ACC112 (cell line): ENCODE measurements around the gene NECTIN2.

ENCODE experiments used
- H2AFZ ChIP-seq: fragments of 200-600 bp; sonication (generic); one replicate; pipeline ENCODE4 v1.6.0; 2017; ENCODE audit warnings: antibody characterized with exemption, low read length; ENCODE audit not compliant: unreplicated experiment
- H3K27ac ChIP-seq: fragments of 200-600 bp; sonication (generic); 2 replicates; pipeline ENCODE4 v1.5.1; 2014; ENCODE audit warnings: low read depth, mild to moderate bottlenecking, antibody characterized with exemption, low read length, moderate library complexity
- H3K27me3 ChIP-seq: fragments of 200-600 bp; sonication (generic); 2 replicates; pipeline ENCODE4 v1.6.1; 2014; ENCODE audit warnings: mild to moderate bottlenecking, antibody characterized with exemption, low read length, moderate library complexity, mixed read lengths; ENCODE audit not compliant: insufficient read depth
- H3K36me3 ChIP-seq: fragments of 200-600 bp; sonication (generic); 2 replicates; pipeline ENCODE4 v1.6.1; 2016; ENCODE audit warnings: mild to moderate bottlenecking, antibody characterized with exemption, low read length, moderate library complexity, mixed read lengths; ENCODE audit not compliant: insufficient read depth
- H3K4me1 ChIP-seq: fragments of 200-600 bp; sonication (generic); one replicate; pipeline ENCODE4 v1.6.1; 2016; ENCODE audit warnings: low read length, mixed read lengths; ENCODE audit not compliant: insufficient read depth, unreplicated experiment, control insufficient read depth
- H3K4me3 ChIP-seq: fragments of 200-600 bp; sonication (generic); 2 replicates; pipeline ENCODE4 v1.5.1; 2014; ENCODE audit warnings: mild to moderate bottlenecking, low read depth, low read length
- H3K79me2 ChIP-seq: fragments of 200-600 bp; sonication (generic); one replicate; pipeline ENCODE4 v1.6.0; 2016; ENCODE audit warnings: low read length; ENCODE audit not compliant: control insufficient read depth, unreplicated experiment, insufficient read depth

NECTIN2 gene

DNA sequence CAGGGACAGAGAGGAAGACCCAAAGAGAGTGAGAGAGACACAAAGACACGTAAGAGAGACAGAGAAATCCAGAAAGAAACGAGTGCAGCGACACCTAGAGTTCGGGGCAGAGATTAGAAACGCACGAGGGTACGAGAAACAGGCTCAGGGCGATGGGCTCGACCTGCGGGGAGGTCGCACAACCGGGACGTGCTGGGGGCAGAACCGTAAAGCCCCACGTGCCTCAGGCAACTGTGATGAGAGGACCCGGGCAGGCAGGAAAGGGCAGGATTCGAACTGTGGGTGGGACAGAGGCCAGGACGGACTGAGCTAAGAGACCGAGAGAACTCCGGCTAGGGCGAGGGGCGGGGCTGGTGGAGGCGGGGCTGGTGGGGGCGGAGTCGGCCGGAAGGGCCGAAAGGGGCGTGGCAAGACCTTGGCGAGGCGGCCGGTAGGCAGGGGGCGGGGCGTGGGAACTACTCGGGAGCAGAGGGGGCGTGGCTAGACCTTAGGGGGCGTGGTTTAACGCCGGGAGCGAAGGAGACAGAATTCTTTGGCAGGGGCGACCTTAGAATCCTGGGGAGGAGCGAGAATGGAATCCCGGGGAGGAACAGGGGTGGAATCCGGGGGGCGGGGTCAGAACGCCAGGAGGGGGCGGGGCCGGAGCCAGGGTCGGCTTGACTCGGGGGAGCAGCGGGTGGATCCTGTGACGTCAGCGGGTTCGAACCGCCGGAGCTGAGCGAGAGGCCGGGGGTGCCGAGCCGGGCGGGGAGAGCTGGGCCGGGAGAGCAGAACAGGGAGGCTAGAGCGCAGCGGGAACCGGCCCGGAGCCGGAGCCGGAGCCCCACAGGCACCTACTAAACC lies at the start of gene NECTIN2:
TSS of gene NECTIN2 (plus strand) at position 686 of the 843 bp plus-strand sequence. CDS start 229 bp downstream, outside the sequence.
- H3K79me2 ChIP-seq = peaks cover 36% of the 10 kb centered on the region
- peak within 1 kb of the TSS; percentile 91 for H3K4me3 ChIP-seq
- H3K27me3 ChIP-seq = no peaks in the 10 kb centered on the region
- H3K36me3 ChIP-seq = no peaks in the 10 kb centered on the region
- H3K27ac ChIP-seq = peak within 1 kb of the TSS; percentile 68
- peak within 1 kb of the TSS; percentile 71 for H2AFZ ChIP-seq
- peaks cover 8% of the 10 kb centered on the region for H3K4me1 ChIP-seq

DNA sequence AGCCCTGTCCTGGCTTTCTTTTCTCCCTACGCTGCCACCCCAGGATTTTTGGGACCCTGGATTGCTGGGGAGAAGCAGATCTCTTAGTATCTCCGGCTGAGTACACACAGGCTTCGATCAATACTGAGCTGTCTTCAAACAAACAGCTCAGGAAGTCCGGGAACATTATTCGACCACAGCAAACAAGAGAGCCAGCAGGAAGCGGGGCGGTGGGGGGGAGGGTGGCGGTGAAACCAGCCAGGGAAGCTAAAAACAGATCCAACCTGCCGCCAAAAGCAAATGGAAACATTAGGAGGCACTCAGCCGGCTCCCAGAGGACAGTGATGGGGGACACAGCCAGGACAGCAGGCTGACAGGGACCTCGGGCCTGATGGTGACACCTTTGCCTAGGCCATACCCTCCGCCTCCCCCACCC lies 49.4 kb upstream of the NECTIN2 start:
- Histone ChIP-seq H3K27me3 (no peaks in the 10 kb centered on the region), H3K4me3 (no peak overlapping the region), H3K27ac (no peak overlapping the region), H3K79me2 (no peaks in the 10 kb centered on the region), H3K4me1 (no peaks in the 10 kb centered on the region), H2AFZ (no peak overlapping the region), H3K36me3 (no peaks in the 10 kb centered on the region)

DNA sequence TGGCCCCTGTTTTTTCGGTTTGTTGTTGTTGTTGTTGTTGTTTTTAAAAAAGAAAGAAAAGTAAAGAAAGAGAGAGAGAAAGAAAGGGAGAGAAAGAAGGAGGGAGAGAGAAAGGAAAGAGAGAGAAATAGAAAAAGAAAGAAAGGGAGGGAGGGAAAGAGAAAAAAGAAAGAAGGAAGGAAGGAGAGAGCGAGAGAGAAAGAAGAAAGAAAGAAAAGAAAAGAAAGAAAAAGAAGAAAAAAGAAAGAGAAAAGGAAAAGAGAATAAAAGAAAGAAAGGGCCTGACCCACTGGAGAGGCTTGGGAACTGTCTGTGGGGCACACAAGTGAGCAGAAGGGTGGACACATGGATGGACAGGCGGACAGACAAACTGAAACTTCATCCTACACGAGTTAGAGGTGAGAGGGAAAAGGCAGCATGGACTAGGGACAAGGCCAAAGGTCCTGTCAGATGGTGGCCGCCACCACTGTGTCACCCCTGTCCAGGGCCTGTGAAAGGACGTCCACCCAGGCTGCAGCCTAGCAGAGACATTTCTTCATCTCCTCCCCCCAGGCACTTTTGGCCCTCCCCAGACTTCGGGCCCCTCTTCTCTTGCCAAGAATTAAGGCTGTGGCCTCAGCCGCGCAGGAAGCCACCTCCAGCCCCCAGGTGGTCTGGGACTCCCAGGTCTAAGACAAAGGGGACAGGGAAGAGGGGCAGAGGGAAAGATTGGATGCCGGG lies 46.3 kb upstream of the NECTIN2 start:
- Histone ChIP-seq H3K27ac (no peak overlapping the region), H2AFZ (no peak overlapping the region), H3K79me2 (no peaks in the 10 kb centered on the region), H3K36me3 (no peaks in the 10 kb centered on the region), H3K27me3 (no peaks in the 10 kb centered on the region), H3K4me1 (no peaks in the 10 kb centered on the region), H3K4me3 (no peak overlapping the region)

GRCh38 chr19:44800461-44800860 lies 45.6 kb upstream of the NECTIN2 start:
- Histone ChIP-seq H3K4me1 (no peaks in the 10 kb centered on the region), H3K4me3 (no peak overlapping the region), H2AFZ (no peak overlapping the region), H3K27ac (no peak overlapping the region), H3K27me3 (no peaks in the 10 kb centered on the region), H3K36me3 (no peaks in the 10 kb centered on the region), H3K79me2 (no peaks in the 10 kb centered on the region)

DNA sequence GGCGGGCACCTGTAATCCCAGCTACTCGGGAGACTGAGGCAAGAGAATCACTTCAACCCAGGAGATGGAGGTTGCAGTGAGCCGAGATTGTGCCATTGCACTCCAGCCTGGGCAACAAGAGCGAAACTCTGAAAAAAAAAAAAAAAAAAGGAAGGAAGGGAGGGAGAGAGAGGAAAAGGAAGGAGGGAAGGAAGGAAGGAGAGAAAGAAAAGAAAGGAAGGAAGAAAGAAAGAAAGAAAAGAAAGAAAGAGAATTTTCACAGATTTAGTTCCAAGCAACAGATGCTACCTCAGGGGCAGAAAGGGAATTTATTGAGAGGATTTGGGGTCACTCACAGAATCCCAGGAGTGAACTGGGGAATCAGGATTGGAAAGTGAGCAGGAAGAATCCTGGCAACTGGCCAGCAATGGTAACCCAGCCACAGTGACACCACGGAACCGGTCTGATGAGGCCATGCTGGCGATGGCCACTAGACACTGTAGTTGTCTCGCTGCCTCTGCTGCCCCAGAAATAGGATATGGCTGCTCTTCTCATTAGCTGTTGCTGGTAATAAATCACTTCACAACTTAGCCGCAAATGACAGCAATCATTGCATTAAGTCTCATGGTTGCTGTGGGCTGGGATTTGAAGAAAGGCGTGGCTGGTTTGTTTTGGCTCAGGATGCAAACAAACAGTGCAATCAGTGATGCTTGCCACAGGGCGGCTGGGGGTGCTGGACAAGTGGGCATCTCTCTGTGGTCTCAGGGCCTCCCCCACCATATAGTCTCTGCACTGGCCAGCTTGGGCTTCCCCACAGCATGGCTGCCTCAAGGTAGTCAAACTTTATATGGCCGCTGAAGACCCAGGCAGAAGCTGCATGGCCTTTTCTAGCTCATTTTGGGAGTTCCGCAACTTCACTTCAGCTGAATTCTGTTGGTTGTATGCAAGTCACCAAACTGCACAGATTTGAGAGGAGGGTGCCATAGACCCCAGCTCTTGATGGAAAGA lies 42.4 kb upstream of the NECTIN2 start:
- H3K27ac ChIP-seq = no peak overlapping the region

DNA sequence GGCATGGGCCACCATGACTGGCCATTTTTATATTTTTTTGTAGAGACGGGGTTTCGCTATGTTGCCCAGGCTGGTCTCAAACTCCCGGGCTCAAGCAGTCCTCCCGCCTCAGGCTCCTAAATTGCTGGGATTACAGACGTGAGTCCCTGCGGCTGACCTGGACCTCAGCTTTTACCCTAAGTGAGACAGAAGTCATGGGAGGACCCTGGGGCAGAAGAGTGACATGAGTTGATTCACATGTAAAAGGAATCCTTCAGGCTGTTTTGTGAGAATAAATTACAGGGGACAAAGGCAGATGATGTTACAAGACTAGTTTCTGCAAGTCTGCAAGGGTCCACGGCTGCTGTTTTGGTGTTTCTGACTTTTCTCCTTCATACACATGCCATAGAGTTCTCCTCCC lies 39.8 kb upstream of the NECTIN2 start:
- Histone ChIP-seq H3K4me3 (no peak overlapping the region), H3K79me2 (no peaks in the 10 kb centered on the region), H3K27ac (no peak overlapping the region), H3K36me3 (no peaks in the 10 kb centered on the region), H3K27me3 (no peaks in the 10 kb centered on the region), H3K4me1 (peaks cover 8% of the 10 kb centered on the region), H2AFZ (no peak overlapping the region)

More for the DNA sequence above, 42.4 kb upstream of the NECTIN2 start:
- Histone ChIP-seq H3K79me2 (no peaks in the 10 kb centered on the region), H3K36me3 (no peaks in the 10 kb centered on the region), H3K4me3 (no peak overlapping the region), H3K27me3 (no peaks in the 10 kb centered on the region), H2AFZ (no peak overlapping the region), H3K4me1 (peaks cover 8% of the 10 kb centered on the region)

DNA sequence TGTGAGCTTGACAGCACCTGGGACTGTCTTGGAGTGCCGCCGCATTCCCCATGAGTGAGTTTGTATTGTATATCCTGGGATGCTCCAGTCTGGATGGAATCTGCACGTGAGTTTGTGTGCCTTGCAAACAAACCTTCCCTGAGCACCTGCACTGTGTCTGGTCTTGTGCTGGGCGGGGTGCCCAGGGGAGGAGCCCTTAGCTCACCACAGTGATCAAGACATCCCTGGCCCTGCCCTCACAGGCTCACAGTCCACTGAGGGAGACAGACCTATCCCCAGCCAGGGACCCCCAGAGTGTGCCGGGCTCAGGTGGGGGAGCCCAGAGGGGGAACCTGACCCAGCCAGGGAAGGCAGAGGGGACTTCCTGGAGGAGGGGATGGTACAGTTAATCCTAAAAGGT lies 38.9 kb upstream of the NECTIN2 start:
- Histone ChIP-seq H3K4me3 (no peak overlapping the region), H3K4me1 (peaks cover 8% of the 10 kb centered on the region)

GRCh38 chr19:44807652-44808462 lies 38.2 kb upstream of the NECTIN2 start:
- Histone ChIP-seq H3K27me3 (no peaks in the 10 kb centered on the region), H3K4me3 (no peak overlapping the region), H2AFZ (no peak overlapping the region), H3K79me2 (no peaks in the 10 kb centered on the region), H3K4me1 (peaks cover 8% of the 10 kb centered on the region), H3K36me3 (no peaks in the 10 kb centered on the region), H3K27ac (no peak overlapping the region)

More for the DNA sequence above, 38.9 kb upstream of the NECTIN2 start:
- no peaks in the 10 kb centered on the region for H3K79me2 ChIP-seq
- no peaks in the 10 kb centered on the region for H3K27me3 ChIP-seq
- H3K36me3 ChIP-seq = no peaks in the 10 kb centered on the region
- H3K27ac ChIP-seq = no peak overlapping the region
- H2AFZ ChIP-seq = no peak overlapping the region

DNA sequence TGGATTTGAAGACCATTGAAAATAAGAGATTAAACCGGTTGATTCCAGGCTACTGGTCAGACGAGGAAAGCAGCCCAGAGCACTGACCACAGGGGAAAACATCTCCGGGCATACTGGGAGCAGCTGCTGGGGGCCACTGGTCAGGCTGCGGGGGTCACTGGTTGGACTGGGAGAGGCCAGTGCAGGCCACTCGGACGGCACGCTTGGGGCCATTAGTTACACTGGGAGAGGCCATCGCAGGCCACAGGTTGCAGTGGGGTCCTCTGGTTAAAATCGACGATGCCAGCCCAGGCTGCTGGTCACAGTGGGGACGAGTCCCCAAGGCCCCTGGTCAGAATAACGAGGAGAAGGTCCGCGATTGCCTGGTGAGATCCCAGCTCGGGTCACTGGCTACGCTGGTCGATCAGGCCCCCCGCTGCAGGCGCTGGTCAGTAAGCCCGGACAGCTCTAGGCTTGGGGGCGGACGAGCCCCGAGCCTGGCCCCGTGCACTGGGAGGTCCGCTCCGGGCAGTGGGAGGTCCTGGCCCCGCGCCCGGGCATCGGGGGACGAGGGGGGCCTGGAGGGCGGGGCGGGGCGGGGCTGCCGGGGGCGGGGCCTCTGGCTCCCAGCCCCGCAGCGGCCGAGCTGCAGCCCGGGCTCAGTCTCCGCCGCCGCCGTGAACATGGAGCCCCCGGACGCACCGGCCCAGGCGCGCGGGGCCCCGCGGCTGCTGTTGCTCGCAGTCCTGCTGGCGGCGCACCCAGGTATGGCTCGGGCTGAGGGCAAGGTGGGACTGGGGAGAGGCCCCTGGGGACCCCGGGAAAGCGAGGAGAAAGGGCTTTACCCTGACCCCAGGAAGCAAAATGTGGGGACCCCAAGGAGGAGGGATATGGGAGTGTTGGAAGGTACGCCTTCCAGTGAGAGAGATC lies 37.4 kb upstream of the NECTIN2 start, which contains the start of gene BCAM:
TSS of gene BCAM (plus strand) at position 641 of the 909 bp plus-strand sequence. CDS start at position 663, 22 bp downstream.
- Histone ChIP-seq H3K36me3 (no peaks in the 10 kb centered on the region), H3K79me2 (no peaks in the 10 kb centered on the region), H3K27me3 (no peaks in the 10 kb centered on the region), H3K4me1 (peaks cover 8% of the 10 kb centered on the region), H2AFZ (peak within 1 kb of the TSS; percentile 50), H3K4me3 (peak within 1 kb of the TSS; percentile 73), H3K27ac (no peak within 1 kb of the TSS)
